ENCODE results near the gene NALCN. TPM values are rescaled to one million over a fixed set of nuclear protein-coding genes. Genes with fewer than 3 reads are reported as not detected.

NALCN gene
- total RNA-seq, 2 experiments from 2014 or later = not detected

DNA sequence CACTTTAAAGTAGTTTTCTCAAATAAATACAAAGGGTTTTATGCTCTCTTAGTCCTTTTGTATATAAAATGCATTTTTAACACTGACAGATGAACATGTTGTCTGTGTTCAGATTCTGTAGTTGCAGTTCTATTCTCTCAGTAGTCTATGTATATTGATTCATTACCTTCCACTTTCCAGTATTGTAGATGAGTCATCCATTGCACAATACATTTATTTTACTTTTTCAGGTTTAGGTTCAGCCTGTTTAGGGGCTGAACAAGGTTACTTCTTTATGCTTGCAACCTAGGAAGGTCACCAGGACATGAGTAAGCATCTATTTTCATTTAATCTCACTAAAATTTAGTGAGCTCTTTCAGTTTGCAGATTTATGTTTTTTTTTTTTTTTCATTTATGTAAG, 173.6 kb downstream of the NALCN start:
- ChIA-PET POLR2A (no interaction called here), CTCF (no interaction called here)
- Mint-ChIP-seq H3K27me3 (no peaks in the 10 kb centered on the region), H3K9me3 (no peaks in the 10 kb centered on the region), H3K36me3 (ENCODE audit: low read depth) (no peaks in the 10 kb centered on the region), H3K4me3 (no peak overlapping the region), H3K4me1 (ENCODE audit: low read depth) (peaks cover 20% of the 10 kb centered on the region), H3K27ac (no peak overlapping the region)
- ATAC-seq (ENCODE audit: poor library complexity) = no peak
- H3K4me1 ChIP-seq (ENCODE audit: insufficient read depth, low read length) = no peaks in the 10 kb centered on the region
- H3K27ac ChIP-seq (ENCODE audit: low read depth in 1 of 2, low read length in 2 of 2) = no peak overlapping the region
- no peak for TF ChIP-seq CTCF (IDR thresholded peaks at IDR 0.05)
- no peaks in the 10 kb centered on the region for H3K36me3 ChIP-seq (ENCODE audit: insufficient read depth, low read length)
- H3K9me3 ChIP-seq (ENCODE audit: control insufficient read depth in 1 of 2, insufficient read depth in 1 of 2, low read length in 2 of 2) = no peaks in the 10 kb centered on the region
- H3K27me3 ChIP-seq (ENCODE audit: control insufficient read depth in 1 of 2, insufficient read depth in 2 of 2, low read length in 2 of 2) = no peaks in the 10 kb centered on the region
- no peak overlapping the region for H3K4me3 ChIP-seq (ENCODE audit: low read length)
- DNase-seq = no peak
- intact Hi-C loops (cut with DNase I, micrococcal nuclease) = no loop called here

DNA sequence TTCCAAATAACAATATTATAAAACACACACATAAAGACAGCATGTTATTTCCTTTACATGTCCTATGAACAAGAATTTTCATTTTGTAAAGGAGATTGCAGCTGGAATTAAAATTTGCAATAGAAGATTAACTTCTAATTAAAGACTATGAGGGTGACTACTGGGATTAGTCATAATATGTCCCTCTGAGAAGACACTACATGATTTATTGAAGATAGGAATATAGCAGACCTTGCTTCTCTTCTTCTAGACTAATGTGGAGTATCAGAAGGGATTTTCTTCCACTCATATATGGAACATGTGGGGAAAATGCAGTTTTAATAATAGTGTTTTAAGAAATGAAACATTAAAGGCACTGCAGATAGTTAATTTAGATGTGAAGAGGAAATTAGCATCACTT, 177.8 kb downstream of the NALCN start:
- Mint-ChIP-seq H3K27ac (no peak overlapping the region), H3K36me3 (ENCODE audit: low read depth) (no peaks in the 10 kb centered on the region), H3K4me3 (no peak overlapping the region), H3K9me3 (no peaks in the 10 kb centered on the region), H3K27me3 (no peaks in the 10 kb centered on the region), H3K4me1 (ENCODE audit: low read depth) (no peaks in the 10 kb centered on the region)
- ChIA-PET CTCF (interaction anchor here (0.6 kb wide), 1 partner anchor 319 kb away, joined by 4 read pairs; no protein-coding TSS in a partner anchor), POLR2A (no interaction called here)
- intact Hi-C loops (cut with DNase I, micrococcal nuclease) = no loop called here
- Histone ChIP-seq H3K27me3 (ENCODE audit: control insufficient read depth in 1 of 2, insufficient read depth in 2 of 2, low read length in 2 of 2) (no peaks in the 10 kb centered on the region), H3K27ac (ENCODE audit: low read depth in 1 of 2, low read length in 2 of 2) (no peak overlapping the region), H3K4me1 (ENCODE audit: insufficient read depth, low read length) (no peaks in the 10 kb centered on the region), H3K36me3 (ENCODE audit: insufficient read depth, low read length) (no peaks in the 10 kb centered on the region), H3K9me3 (ENCODE audit: control insufficient read depth in 1 of 2, insufficient read depth in 1 of 2, low read length in 2 of 2) (no peaks in the 10 kb centered on the region), H3K4me3 (ENCODE audit: low read length) (no peak overlapping the region)
- no peak for TF ChIP-seq CTCF (IDR thresholded peaks at IDR 0.05)
- no peak for DNase-seq
- ATAC-seq (ENCODE audit: poor library complexity) = no peak

DNA sequence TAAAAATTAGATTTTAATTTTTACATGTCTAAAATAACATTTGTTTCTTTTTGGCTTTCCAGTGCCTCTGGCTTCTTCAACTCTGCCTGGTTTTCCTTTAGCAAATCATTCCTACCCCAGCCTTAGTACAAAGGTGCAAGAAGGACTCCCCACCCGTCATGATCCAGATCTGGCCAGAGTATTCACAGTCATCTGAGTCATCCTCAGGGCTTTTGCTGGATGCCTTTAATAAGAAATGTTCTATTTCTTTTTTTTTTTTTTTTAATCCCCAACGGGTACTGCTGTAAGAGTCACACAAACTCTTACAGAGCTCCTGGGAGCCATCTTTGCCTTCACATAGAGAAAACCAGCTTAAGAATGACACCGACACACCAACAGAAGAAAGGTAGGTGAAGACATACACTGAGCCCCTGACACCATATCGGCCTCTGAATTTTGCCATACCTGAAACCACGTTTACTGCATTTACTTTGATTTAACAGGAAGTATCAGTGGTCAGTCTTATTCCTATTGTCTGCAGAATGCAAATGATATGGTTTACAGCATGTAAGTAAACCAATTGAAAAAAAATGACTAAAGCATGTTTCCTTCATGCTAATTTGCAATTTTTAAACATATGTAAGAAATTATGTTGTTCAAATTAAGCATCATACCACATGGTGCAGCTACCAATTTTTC, 184.4 kb downstream of the NALCN start:
- ChIA-PET CTCF (no interaction called here), POLR2A (no interaction called here)
- Mint-ChIP-seq H3K36me3 (ENCODE audit: low read depth) (no peaks in the 10 kb centered on the region), H3K9me3 (no peaks in the 10 kb centered on the region), H3K4me1 (ENCODE audit: low read depth) (no peaks in the 10 kb centered on the region), H3K4me3 (no peak overlapping the region), H3K27me3 (peaks cover 4% of the 10 kb centered on the region), H3K27ac (no peak overlapping the region)
- no peak for DNase-seq
- no peaks in the 10 kb centered on the region for H3K4me1 ChIP-seq (ENCODE audit: insufficient read depth, low read length)
- no peaks in the 10 kb centered on the region for H3K36me3 ChIP-seq (ENCODE audit: insufficient read depth, low read length)
- H3K27ac ChIP-seq (ENCODE audit: low read depth in 1 of 2, low read length in 2 of 2) = no peak overlapping the region
- ATAC-seq (ENCODE audit: poor library complexity) = no peak
- TF ChIP-seq CTCF (IDR thresholded peaks at IDR 0.05) = no peak
- intact Hi-C loops (cut with DNase I, micrococcal nuclease) = no loop called here
- H3K9me3 ChIP-seq (ENCODE audit: control insufficient read depth in 1 of 2, insufficient read depth in 1 of 2, low read length in 2 of 2) = peaks cover 0 to under 1% of the 10 kb centered on the region in 2 experiments
- H3K27me3 ChIP-seq (ENCODE audit: control insufficient read depth in 1 of 2, insufficient read depth in 2 of 2, low read length in 2 of 2) = no peaks in the 10 kb centered on the region
- no peak overlapping the region for H3K4me3 ChIP-seq (ENCODE audit: low read length)
